Measurements from ENCODE around the gene IL1RAP.

DNA sequence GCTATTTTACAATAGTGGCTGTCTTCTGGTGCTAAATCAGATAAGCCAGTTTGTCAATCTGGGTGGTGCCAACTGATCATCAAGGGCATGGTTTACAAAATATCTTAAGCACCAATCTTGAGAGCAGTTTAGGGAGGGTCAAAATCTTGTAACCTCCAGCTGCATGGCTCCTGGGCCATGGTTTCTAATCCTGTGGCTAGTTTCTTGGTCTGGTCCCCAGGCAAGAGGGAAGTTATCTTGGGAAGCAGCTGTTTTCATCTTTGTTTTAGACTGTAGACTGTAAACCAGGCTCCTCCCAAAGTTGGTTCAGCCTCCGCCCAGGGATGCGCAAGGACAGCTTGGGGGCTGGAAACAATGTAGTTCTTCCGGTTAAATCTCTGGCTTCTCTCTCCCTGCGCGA lies 166.8 kb downstream of the IL1RAP start:
- TF ChIP-seq, protein P1, sequence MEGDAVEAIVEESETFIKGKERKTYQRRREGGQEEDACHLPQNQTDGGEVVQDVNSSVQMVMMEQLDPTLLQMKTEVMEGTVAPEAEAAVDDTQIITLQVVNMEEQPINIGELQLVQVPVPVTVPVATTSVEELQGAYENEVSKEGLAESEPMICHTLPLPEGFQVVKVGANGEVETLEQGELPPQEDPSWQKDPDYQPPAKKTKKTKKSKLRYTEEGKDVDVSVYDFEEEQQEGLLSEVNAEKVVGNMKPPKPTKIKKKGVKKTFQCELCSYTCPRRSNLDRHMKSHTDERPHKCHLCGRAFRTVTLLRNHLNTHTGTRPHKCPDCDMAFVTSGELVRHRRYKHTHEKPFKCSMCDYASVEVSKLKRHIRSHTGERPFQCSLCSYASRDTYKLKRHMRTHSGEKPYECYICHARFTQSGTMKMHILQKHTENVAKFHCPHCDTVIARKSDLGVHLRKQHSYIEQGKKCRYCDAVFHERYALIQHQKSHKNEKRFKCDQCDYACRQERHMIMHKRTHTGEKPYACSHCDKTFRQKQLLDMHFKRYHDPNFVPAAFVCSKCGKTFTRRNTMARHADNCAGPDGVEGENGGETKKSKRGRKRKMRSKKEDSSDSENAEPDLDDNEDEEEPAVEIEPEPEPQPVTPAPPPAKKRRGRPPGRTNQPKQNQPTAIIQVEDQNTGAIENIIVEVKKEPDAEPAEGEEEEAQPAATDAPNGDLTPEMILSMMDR (conservative IDR thresholded peaks at IDR 0.05 in 1 of 2, IDR thresholded peaks at IDR 0.05 in 1 of 2; ENCODE audit: extremely low read depth in 1 of 2, insufficient read depth in 1 of 2, low read depth in 1 of 2, low read length in 2 of 2), result no peak
- no peak for TF ChIP-seq EZH2 (IDR thresholded peaks at IDR 0.05; ENCODE audit: borderline replicate concordance, low read length)

Data from mammary epithelial cell (primary cell).